Pancreas (tissue), 10 donors: Measurements from ENCODE around the gene SNX24. TPM values are rescaled to one million over a fixed set of nuclear protein-coding genes. Genes with fewer than 3 reads are reported as not detected.

Experiments used
- ATAC-seq, 4 donors: fragments of 200-7000 bp; cut with Tn5 transposase; one replicate each; pipeline versions ENCODE4 v1.8.0 to v1.9.1; 2020; ENCODE audit warnings: mild to moderate bottlenecking in 4 of 4, moderate library complexity in 4 of 4
- DNase-seq, 6 donors: peaks; one replicate each; pipeline ENCODE4 v3.0.0-alpha.2; 2020
- FAIRE-seq: peaks from 2 replicates; lab custom pipeline; 2012; peaks lifted over from hg19 to GRCh38; lab: Jason Lieb, UNC
- H3K27ac ChIP-seq, 4 donors: fragments of 200-600 bp; sonication (generic); 1 replicate in 3 of 4; 2 replicates in 1 of 4; pipeline versions ENCODE4 v1.5.0 to v1.8.0; 2020
- H3K27me3 ChIP-seq, 4 donors: fragments of 200-600 bp; one replicate each; pipeline ENCODE4 v1.8.0; 2021
- H3K36me3 ChIP-seq, 3 donors: fragments of 200-600 bp; sonication (generic) in 1 of 3; one replicate each; pipeline versions ENCODE4 v1.5.0 to v1.8.0; 2020 to 2021
- H3K4me1 ChIP-seq, 3 donors: fragments of 200-600 bp; one replicate each; pipeline ENCODE4 v1.8.0; 2021
- H3K4me3 ChIP-seq, 4 donors: fragments of 200-600 bp; sonication (generic) in 2 of 4; one replicate each; pipeline versions ENCODE4 v1.5.0 to v1.8.0; 2020 to 2021
- H3K9me3 ChIP-seq, 4 donors: fragments of 200-600 bp; one replicate each; pipeline ENCODE4 v1.8.0; 2021
- CTCF ChIP-seq, 4 donors: fragments of 200-600 bp; sonication (generic) in 3 of 4; IDR thresholded peaks; one replicate each; pipeline versions ENCODE4 v1.5.0 to v1.8.0; 2021; ENCODE audit warnings: antibody characterized with exemption in 4 of 4
- WGBS, 2 donors: extraction: QIAGEN DNeasy Blood & Tissue Kit; methylation state at CpG; one replicate each; pipeline ENCODE4 v1.1.7; 2013; 5-methylcytosine and 5-hydroxymethylcytosine counted together
- intact Hi-C, 3 donors: fragments of 100-400 bp; cut with DNase I; formaldehyde crosslinking; loops; one replicate each; pipeline versions ENCODE4 v1.11.1 to v1.14.2; 2022
- polyA plus RNA-seq, 2 donors: library from polyadenylated mRNA; stranded (reverse); fragments of 200-250 nt; gene quantifications; one replicate each; pipeline ENCODE4 v1.2.3, GENCODE V29; 2013
- total RNA-seq, 6 donors: library from RNA; stranded (reverse); fragmentation: NEBNext Ultra II Directional in 4 of 6; extraction: Animal tissue kit (Norgen Biotek cat#: 25700) in 4 of 6; gene quantifications; one replicate each; pipeline versions ENCODE4 v1.2.1 to v1.2.4, GENCODE V29; 2021 to 2023
- donor health status: healthy with polysubstance abuse.
- donor health status: DM: no; HTN: no; CAD: no; lungs with moderate emphysema.
- donor health status: DM: no; HTN: no; CAD: no.
- donor health status: control.
- donor health status: control.
- donor health status: Bipolar disorder and iron deficiency.
- donor health status: DM: yes; HTN: yes; CAD: no.
- donor health status: DM: no; HTN: no; CAD: no.
- donor health status: DM: no; HTN: no; CAD: no.
- donor health status: DM: yes; HTN: yes; CAD: no.

SNX24 gene
- total and polyA plus RNA-seq, 8 donors = 5.2 to 10.0 (median 6.9) TPM

GRCh38 chr5:122874179-122874875 lies 28.9 kb downstream of the SNX24 start:
- FAIRE-seq (no peak), DNase-seq (no peak), ATAC-seq (no peak)
- peaks cover 0 to 2% (median 0%) of the 10 kb centered on the region in 3 donors for H3K4me1 ChIP-seq
- no peak overlapping the region for H3K27ac ChIP-seq
- WGBS, 2 donors = 87 to 89% methylated on average over 4 of the region's 4 CpGs
- H3K27me3 ChIP-seq = no peaks in the 10 kb centered on the region
- intact Hi-C loops = no loop called here
- no peak for TF ChIP-seq CTCF (IDR thresholded peaks at IDR 0.05)
- no peaks in the 10 kb centered on the region for H3K36me3 ChIP-seq
- H3K4me3 ChIP-seq = no peak overlapping the region
- no peaks in the 10 kb centered on the region for H3K9me3 ChIP-seq

GRCh38 chr5:122877518-122877917 lies 32.1 kb downstream of the SNX24 start:
- FAIRE-seq = no peak
- Histone ChIP-seq H3K27ac (no peak overlapping the region), H3K36me3 (no peaks in the 10 kb centered on the region), H3K4me1 (peaks cover 0 to 2% (median 0%) of the 10 kb centered on the region in 3 donors), H3K9me3 (no peaks in the 10 kb centered on the region), H3K27me3 (no peaks in the 10 kb centered on the region), H3K4me3 (no peak overlapping the region)
- no peak for TF ChIP-seq CTCF (IDR thresholded peaks at IDR 0.05)
- intact Hi-C loops = no loop called here
- DNase-seq = no peak
- WGBS, 2 donors = 83 to 90% methylated on average over 2 of the region's 2 CpGs
- ATAC-seq = peak in 1 of 4 donors; percentile 62

- Histone ChIP-seq H3K4me3 (no peak overlapping the region), H3K27ac (no peak overlapping the region), H3K9me3 (no peaks in the 10 kb centered on the region), H3K36me3 (no peaks in the 10 kb centered on the region), H3K4me1 (peaks cover 0 to 2% (median 0%) of the 10 kb centered on the region in 3 donors), H3K27me3 (no peaks in the 10 kb centered on the region)
- no peak for TF ChIP-seq CTCF (IDR thresholded peaks at IDR 0.05)
- intact Hi-C loops = no loop called here
- ATAC-seq = no peak
- FAIRE-seq = no peak
- DNase-seq = no peak
- 95% methylated on average over 3 of the region's 3 CpGs for WGBS, 2 donors
Measured at GRCh38 chr5:122879076-122879475, 33.7 kb downstream of the SNX24 start.

GRCh38 chr5:122880170-122880689 lies 34.8 kb downstream of the SNX24 start:
- Histone ChIP-seq H3K4me1 (no peaks in the 10 kb centered on the region), H3K27ac (no peak overlapping the region), H3K4me3 (no peak overlapping the region), H3K27me3 (no peaks in the 10 kb centered on the region), H3K9me3 (no peaks in the 10 kb centered on the region), H3K36me3 (no peaks in the 10 kb centered on the region)
- FAIRE-seq (no peak), ATAC-seq (no peak), DNase-seq (no peak)
- WGBS, 2 donors = 85 to 89% methylated on average over 4 of the region's 4 CpGs
- TF ChIP-seq CTCF (IDR thresholded peaks at IDR 0.05) = no peak
- intact Hi-C loops = no loop called here

GRCh38 chr5:122880749-122881148 lies 35.3 kb downstream of the SNX24 start:
- TF ChIP-seq CTCF (IDR thresholded peaks at IDR 0.05) = no peak
- DNase-seq (no peak), FAIRE-seq (no peak), ATAC-seq (no peak)
- no peaks in the 10 kb centered on the region for H3K36me3 ChIP-seq
- no peaks in the 10 kb centered on the region for H3K27me3 ChIP-seq
- H3K4me3 ChIP-seq = no peak overlapping the region
- no peaks in the 10 kb centered on the region for H3K9me3 ChIP-seq
- WGBS, 2 donors = 87 to 91% methylated on average over 3 of the region's 3 CpGs
- no peak overlapping the region for H3K27ac ChIP-seq
- intact Hi-C loops = no loop called here
- H3K4me1 ChIP-seq = no peaks in the 10 kb centered on the region
